Measurements from ENCODE around the gene MAIP1. TPM values are rescaled to one million over a fixed set of nuclear protein-coding genes. Genes with fewer than 3 reads are reported as not detected.

Gene MAIP1
- total RNA-seq, 1 donor from 2014 or later = 20.2 TPM

GRCh38 chr2:199984159-199984558, 28.8 kb downstream of the MAIP1 start:
- no peak for TF ChIP-seq CTCF (IDR thresholded peaks at IDR 0.05)
- ATAC-seq (ENCODE audit: low read depth) = no peak

GRCh38 chr2:199984755-199985154, 29.4 kb downstream of the MAIP1 start:
- H3K4me1 Mint-ChIP-seq = peaks cover 3% of the 10 kb centered on the region
- no peak overlapping the region for H3K4me3 Mint-ChIP-seq
- no peak for DNase-seq
- intact Hi-C loops (cut with micrococcal nuclease) = loop anchor here (5.0 kb wide), 1 partner anchor 593 kb away; no protein-coding TSS in a partner anchor
- H3K27me3 Mint-ChIP-seq = no peaks in the 10 kb centered on the region
- ChIA-PET CTCF (interaction anchor here (0.8 to 1.9 kb wide), 4 partner anchors 17 to 497 kb away, joined by 3 to 6 read pairs (median 4); no protein-coding TSS in a partner anchor), POLR2A (interaction anchor here (0.6 kb wide), 1 partner anchor 334 kb away, joined by 14 read pairs; no protein-coding TSS in a partner anchor)
- H3K36me3 Mint-ChIP-seq (ENCODE audit: low read depth) = no peaks in the 10 kb centered on the region
- H3K27ac Mint-ChIP-seq = no peak overlapping the region
- ATAC-seq (ENCODE audit: low read depth) = no peak
- no peak for TF ChIP-seq CTCF (IDR thresholded peaks at IDR 0.05)
- H3K9me3 Mint-ChIP-seq = no peaks in the 10 kb centered on the region

More at GRCh38 chr2:199984159-199984558, 28.8 kb downstream of the MAIP1 start:
- no peaks in the 10 kb centered on the region for H3K27me3 Mint-ChIP-seq
- H3K36me3 Mint-ChIP-seq (ENCODE audit: low read depth) = no peaks in the 10 kb centered on the region
- H3K4me3 Mint-ChIP-seq = no peak overlapping the region
- ChIA-PET POLR2A (interaction anchor here (0.6 kb wide), 1 partner anchor 335 kb away, joined by 14 read pairs; no protein-coding TSS in a partner anchor), CTCF (interaction anchor here (0.8 to 1.9 kb wide), 3 partner anchors 488 to 498 kb away, joined by 3 to 6 read pairs (median 5); no protein-coding TSS in a partner anchor)
- peaks cover 3% of the 10 kb centered on the region for H3K4me1 Mint-ChIP-seq
- DNase-seq = no peak
- intact Hi-C loops (cut with micrococcal nuclease) = loop anchor here (5.0 kb wide), 1 partner anchor 593 kb away; no protein-coding TSS in a partner anchor
- no peak overlapping the region for H3K27ac Mint-ChIP-seq
- no peaks in the 10 kb centered on the region for H3K9me3 Mint-ChIP-seq

- POLR2A ChIA-PET = no interaction called here
- no peaks in the 10 kb centered on the region for H3K4me1 Mint-ChIP-seq
- no peak overlapping the region for H3K4me3 Mint-ChIP-seq
- DNase-seq = no peak
- CTCF ChIA-PET = interaction anchor here (0.8 to 1.9 kb wide), 4 partner anchors 9 to 495 kb away, joined by 3 to 5 read pairs (median 3); no protein-coding TSS in a partner anchor
- no peaks in the 10 kb centered on the region for H3K36me3 Mint-ChIP-seq (ENCODE audit: low read depth)
- no peaks in the 10 kb centered on the region for H3K27me3 Mint-ChIP-seq
- no peaks in the 10 kb centered on the region for H3K9me3 Mint-ChIP-seq
- peak; percentile 65 for ATAC-seq (ENCODE audit: low read depth)
- intact Hi-C loops (cut with micrococcal nuclease) = no loop called here
- H3K27ac Mint-ChIP-seq = no peak overlapping the region
- TF ChIP-seq CTCF (IDR thresholded peaks at IDR 0.05) = no peak
Measured at GRCh38 chr2:199985625-199986207, 30.3 kb downstream of the MAIP1 start.

GRCh38 chr2:199987586-199987985, 32.2 kb downstream of the MAIP1 start:
- intact Hi-C loops (cut with micrococcal nuclease) = no loop called here
- ATAC-seq (ENCODE audit: low read depth) (no peak), DNase-seq (no peak)
- Mint-ChIP-seq H3K4me1 (no peaks in the 10 kb centered on the region), H3K27ac (no peak overlapping the region), H3K4me3 (no peak overlapping the region), H3K36me3 (ENCODE audit: low read depth) (no peaks in the 10 kb centered on the region), H3K9me3 (no peaks in the 10 kb centered on the region), H3K27me3 (no peaks in the 10 kb centered on the region)
- ChIA-PET CTCF (interaction anchor here (1.1 kb wide), 1 partner anchor 15 kb away, joined by 3 read pairs; no protein-coding TSS in a partner anchor), POLR2A (no interaction called here)
- TF ChIP-seq CTCF (IDR thresholded peaks at IDR 0.05) = no peak

DNA sequence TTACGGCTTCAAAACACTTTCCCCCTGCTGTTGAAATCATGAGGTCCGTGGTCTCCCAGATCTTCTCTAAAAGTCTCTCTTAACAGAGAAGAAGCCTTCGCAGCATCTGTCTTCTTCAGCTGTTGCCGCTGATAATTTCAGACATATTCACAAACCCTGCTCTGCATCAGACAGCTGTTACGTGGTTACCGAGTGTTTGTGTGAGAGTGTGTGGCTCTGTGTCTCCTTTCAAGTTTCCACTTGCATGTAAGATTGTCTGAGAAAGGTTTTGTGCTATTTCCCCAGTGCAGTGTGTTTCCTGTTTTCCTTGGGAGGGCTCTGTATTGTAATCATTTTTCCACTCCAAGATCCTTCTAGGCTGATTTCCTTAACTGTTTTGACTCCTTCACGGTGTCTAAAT, 32.8 kb downstream of the MAIP1 start:
- Mint-ChIP-seq H3K9me3 (no peaks in the 10 kb centered on the region), H3K27me3 (no peaks in the 10 kb centered on the region), H3K4me3 (no peak overlapping the region), H3K4me1 (no peaks in the 10 kb centered on the region), H3K36me3 (ENCODE audit: low read depth) (no peaks in the 10 kb centered on the region), H3K27ac (no peak overlapping the region)
- ATAC-seq (ENCODE audit: low read depth) (no peak), DNase-seq (no peak)
- POLR2A ChIA-PET = no interaction called here
- no peak for TF ChIP-seq CTCF (IDR thresholded peaks at IDR 0.05)
- CTCF ChIA-PET = interaction anchor here (1.1 kb wide), 1 partner anchor 14 kb away, joined by 3 read pairs; no protein-coding TSS in a partner anchor
- intact Hi-C loops (cut with micrococcal nuclease) = no loop called here
